Ishikawa (cell line): Measurements from ENCODE around the gene PRUNE2.

ENCODE experiments used
- CEBPB ChIP-seq: IDR thresholded peaks from 2 replicates; pipeline ENCODE4 v1.6.1; 2012
- CREB1 ChIP-seq: IDR thresholded peaks from 2 replicates; pipeline ENCODE4 v1.6.1; 2012; ENCODE audit warnings: low read depth
- EGR1 ChIP-seq: IDR thresholded peaks from 2 replicates; pipeline ENCODE4 v1.6.1; 2012
- EP300 ChIP-seq: IDR thresholded peaks from 2 replicates; pipeline ENCODE4 v1.6.1; 2012; ENCODE audit warnings: borderline replicate concordance
- FOXM1 ChIP-seq: IDR thresholded peaks from 2 replicates; pipeline ENCODE4 v1.6.1; 2012; ENCODE audit warnings: low read depth, borderline replicate concordance
- NFIC ChIP-seq: IDR thresholded peaks from 2 replicates; pipeline ENCODE4 v1.6.1; 2012
- RAD21 ChIP-seq: IDR thresholded peaks from 2 replicates; pipeline ENCODE4 v1.6.1; 2012; ENCODE audit warnings: low read depth
- TAF1 ChIP-seq: IDR thresholded peaks from 2 replicates; pipeline ENCODE4 v1.6.1; 2012; ENCODE audit warnings: low read depth, mild to moderate bottlenecking
- TCF12 ChIP-seq: IDR thresholded peaks from 2 replicates; pipeline ENCODE4 v1.6.1; 2012; ENCODE audit warnings: low read depth
- TEAD4 ChIP-seq: IDR thresholded peaks from 2 replicates; pipeline ENCODE4 v1.6.1; 2012
- YY1 ChIP-seq: IDR thresholded peaks from 2 replicates; pipeline ENCODE4 v1.6.1; 2012; ENCODE audit warnings: low read depth
- ZBTB7A ChIP-seq: IDR thresholded peaks from 2 replicates; pipeline ENCODE4 v1.6.1; 2012; ENCODE audit warnings: low read depth
- TF ChIP-seq, protein P1 (sequence below): IDR thresholded peaks from 2 replicates; pipeline ENCODE4 v1.6.1; 2012; ENCODE audit warnings: low read depth, mild to moderate bottlenecking
- TF ChIP-seq, protein P2 (sequence below): IDR thresholded peaks from 2 replicates; pipeline ENCODE4 v1.6.1; 2012
- TF ChIP-seq, protein P3 (sequence below): IDR thresholded peaks from 2 replicates; pipeline ENCODE4 v1.6.1; 2012

PRUNE2 gene

DNA sequence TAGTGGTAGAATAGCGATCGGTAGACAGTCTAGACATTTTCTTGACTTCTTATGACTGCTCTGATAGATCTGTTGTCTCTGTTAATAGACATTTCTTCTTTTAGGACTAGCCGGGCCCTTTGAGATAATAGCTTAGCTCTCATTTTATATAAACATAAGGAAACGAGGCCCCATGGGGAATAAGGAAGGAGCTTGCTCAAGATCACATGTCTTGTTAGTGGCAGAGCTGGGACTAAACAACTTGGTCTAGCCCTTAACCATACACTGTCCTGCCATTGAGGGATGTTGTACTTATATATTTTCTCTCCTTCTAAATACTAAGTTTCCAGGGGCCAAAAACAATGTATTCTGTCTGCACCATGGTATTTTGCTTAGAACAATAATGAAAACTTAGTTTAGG lies 306.9 kb downstream of the PRUNE2 start:
- TF ChIP-seq TCF12 (no peak), EGR1 (no peak), YY1 (no peak), FOXM1 (no peak), ZBTB7A (no peak)

DNA sequence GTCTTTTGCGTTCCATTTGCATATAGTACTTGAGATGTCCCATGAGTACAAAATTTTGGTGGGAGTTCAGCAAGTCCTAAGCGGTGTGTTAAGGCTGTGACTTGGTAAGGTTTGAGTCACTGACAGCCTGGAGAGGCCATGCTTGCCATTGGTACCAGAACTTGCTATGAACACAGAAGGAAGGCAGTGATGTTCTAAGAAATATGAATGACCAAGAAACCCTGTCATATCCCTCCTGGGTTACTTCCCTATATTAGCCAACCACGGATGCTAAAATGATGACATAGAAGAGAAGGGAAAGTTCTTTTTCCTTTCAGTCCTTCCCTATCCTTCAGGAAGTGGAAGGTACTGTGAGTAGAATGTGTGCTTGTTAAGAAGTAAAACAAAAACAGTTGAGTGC lies 310.3 kb downstream of the PRUNE2 start:
- TF ChIP-seq EP300 (no peak), FOXM1 (no peak)
- TF ChIP-seq, protein P1, sequence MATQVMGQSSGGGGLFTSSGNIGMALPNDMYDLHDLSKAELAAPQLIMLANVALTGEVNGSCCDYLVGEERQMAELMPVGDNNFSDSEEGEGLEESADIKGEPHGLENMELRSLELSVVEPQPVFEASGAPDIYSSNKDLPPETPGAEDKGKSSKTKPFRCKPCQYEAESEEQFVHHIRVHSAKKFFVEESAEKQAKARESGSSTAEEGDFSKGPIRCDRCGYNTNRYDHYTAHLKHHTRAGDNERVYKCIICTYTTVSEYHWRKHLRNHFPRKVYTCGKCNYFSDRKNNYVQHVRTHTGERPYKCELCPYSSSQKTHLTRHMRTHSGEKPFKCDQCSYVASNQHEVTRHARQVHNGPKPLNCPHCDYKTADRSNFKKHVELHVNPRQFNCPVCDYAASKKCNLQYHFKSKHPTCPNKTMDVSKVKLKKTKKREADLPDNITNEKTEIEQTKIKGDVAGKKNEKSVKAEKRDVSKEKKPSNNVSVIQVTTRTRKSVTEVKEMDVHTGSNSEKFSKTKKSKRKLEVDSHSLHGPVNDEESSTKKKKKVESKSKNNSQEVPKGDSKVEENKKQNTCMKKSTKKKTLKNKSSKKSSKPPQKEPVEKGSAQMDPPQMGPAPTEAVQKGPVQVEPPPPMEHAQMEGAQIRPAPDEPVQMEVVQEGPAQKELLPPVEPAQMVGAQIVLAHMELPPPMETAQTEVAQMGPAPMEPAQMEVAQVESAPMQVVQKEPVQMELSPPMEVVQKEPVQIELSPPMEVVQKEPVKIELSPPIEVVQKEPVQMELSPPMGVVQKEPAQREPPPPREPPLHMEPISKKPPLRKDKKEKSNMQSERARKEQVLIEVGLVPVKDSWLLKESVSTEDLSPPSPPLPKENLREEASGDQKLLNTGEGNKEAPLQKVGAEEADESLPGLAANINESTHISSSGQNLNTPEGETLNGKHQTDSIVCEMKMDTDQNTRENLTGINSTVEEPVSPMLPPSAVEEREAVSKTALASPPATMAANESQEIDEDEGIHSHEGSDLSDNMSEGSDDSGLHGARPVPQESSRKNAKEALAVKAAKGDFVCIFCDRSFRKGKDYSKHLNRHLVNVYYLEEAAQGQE, result no peak

DNA sequence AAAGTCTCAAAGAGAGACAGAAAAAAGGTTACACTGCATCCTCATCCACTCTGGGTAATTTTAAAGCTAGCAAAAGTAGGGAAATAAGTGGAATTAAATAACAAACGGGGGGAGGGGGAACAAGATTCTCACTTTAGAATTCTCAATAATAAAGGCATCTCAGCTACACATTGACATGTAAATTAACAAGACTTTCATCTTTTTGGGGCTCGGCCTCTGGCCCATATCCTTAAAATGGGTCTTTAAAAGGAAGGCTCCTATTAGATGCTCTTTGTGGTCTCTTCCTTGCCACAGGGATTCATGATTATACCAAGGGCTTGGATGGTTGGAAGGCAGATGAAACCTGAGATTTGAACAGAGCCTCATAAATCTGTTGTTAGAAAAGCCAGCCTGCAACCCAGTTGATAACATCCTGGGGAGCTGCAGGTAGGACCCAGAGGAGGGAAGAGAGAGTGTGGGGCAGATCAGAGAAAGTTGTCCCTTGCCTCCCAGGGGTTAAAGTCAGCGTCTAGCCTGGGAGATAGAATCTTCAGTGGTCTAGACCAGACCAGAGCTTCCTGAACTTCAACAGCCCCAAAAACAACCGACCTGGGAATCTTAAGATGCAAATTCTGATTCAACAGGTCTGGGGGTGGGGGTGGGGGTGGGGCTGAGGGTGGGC lies 311.0 kb downstream of the PRUNE2 start:
- TF ChIP-seq CEBPB (no peak), TCF12 (no peak), CREB1 (no peak), EGR1 (no peak), TAF1 (no peak), EP300 (no peak), FOXM1 (no peak), RAD21 (no peak), NFIC (no peak), ZBTB7A (no peak), YY1 (no peak)
- TF ChIP-seq, protein P1, result no peak
- TF ChIP-seq, protein P2, sequence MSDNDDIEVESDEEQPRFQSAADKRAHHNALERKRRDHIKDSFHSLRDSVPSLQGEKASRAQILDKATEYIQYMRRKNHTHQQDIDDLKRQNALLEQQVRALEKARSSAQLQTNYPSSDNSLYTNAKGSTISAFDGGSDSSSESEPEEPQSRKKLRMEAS, result no peak

DNA sequence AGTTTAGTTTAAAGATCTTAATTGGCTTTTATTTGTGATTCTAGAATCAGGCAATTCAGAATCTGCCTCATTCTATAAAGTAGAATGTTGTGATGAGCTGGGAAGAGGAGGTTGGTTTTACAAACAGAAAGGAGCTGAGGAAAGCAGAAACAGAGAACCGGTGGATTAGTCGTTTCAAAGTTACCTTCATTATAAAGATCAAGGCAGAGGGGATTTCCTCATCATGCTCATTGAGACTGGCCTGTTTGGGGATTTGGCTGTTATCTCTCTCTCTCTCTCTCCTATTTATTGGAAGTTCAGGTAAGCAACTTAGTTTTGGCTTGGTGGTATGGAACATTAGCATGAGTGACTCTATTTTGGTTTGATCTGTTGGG lies 313.0 kb downstream of the PRUNE2 start:
- TF ChIP-seq ZBTB7A, result no peak
- no peak for TF ChIP-seq FOXM1
- TF ChIP-seq, protein P3, sequence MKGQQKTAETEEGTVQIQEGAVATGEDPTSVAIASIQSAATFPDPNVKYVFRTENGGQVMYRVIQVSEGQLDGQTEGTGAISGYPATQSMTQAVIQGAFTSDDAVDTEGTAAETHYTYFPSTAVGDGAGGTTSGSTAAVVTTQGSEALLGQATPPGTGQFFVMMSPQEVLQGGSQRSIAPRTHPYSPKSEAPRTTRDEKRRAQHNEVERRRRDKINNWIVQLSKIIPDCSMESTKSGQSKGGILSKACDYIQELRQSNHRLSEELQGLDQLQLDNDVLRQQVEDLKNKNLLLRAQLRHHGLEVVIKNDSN, result no peak
- TF ChIP-seq NFIC, result no peak
- no peak for TF ChIP-seq RAD21
- TF ChIP-seq CEBPB, result no peak
- TF ChIP-seq CREB1, result no peak
- TF ChIP-seq TAF1, result no peak
- TF ChIP-seq, protein P2, result no peak
- no peak for TF ChIP-seq TCF12
- TF ChIP-seq, protein P1, result no peak
- TF ChIP-seq EGR1, result no peak
- no peak for TF ChIP-seq EP300
- TF ChIP-seq TEAD4, result no peak
- no peak for TF ChIP-seq YY1

DNA sequence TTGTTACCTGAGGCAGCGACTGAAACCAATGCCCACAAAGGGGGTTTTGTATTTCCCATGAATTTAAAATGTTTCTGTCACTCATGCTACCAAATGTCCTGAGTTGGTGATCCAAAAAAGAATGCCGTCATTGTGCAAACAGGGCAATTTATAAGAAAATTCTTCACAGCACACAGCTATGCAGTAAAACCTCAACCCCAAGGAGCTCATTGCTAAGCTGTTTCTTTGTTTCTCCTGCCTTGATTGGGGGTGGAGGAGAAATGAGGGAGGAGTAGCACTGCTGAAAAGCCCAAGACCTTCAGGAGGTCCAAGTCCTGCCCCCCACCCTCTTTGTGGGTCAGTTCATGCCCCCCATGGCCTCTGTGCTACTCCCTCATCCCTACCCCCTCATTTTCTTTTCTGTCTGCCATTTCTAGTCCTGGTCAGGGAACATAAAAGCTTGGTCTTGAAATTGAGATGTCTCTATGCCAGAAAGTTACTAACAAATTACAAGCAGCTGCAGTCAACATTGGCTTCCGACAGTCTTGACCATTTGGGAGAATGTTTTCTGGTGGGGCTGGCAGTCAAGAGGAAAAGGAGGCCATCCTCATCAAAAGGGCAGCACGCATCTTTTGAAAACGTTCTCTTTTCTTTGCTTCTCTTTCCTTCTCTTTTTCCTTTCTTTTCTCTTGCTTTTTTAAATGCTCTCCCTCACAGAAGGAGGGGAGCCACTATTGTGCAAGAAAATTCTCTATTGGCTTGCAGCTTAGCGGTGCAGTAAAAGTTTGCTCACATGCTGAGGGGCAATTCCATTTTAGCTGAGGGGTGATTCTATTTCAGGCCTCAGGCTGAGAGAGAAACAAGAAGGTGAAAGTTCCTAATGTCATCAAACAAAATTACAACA lies 313.6 kb downstream of the PRUNE2 start:
- no peak for TF ChIP-seq ZBTB7A
- no peak for TF ChIP-seq NFIC
- TF ChIP-seq CREB1, result no peak
- TF ChIP-seq FOXM1, result no peak
- no peak for TF ChIP-seq TCF12
- no peak for TF ChIP-seq RAD21
- no peak for TF ChIP-seq YY1
- no peak for TF ChIP-seq CEBPB
- no peak for TF ChIP-seq EGR1
- TF ChIP-seq EP300, result no peak
- TF ChIP-seq, protein P1, result no peak
- TF ChIP-seq TAF1, result no peak
